ENCODE data around the gene GFM2. TPM values are rescaled to one million over a fixed set of nuclear protein-coding genes. Genes with fewer than 3 reads are reported as not detected.

Gene GFM2
- total and polyA plus RNA-seq, 2 donors (not counting 1 experiment from before 2014, with no cell fraction given) = 30.2 to 51.7 TPM

GRCh38 chr5:74673011-74673790, 93.7 kb downstream of the GFM2 start:
- TF ChIP-seq EZH2 (IDR thresholded peaks at IDR 0.05; ENCODE audit: low read length, missing control alignments) (no peak), CTCF (conservative IDR thresholded peaks at IDR 0.05 in 1 of 2, IDR thresholded peaks at IDR 0.05 in 1 of 2; ENCODE audit: low read depth in 1 of 2, low read length in 2 of 2) (peak; percentile 29 to 57)
- DNase-seq (ENCODE audit: low read depth in 2 of 2) = peak; percentile 43 to 79

GRCh38 chr5:74672215-74672877, 94.6 kb downstream of the GFM2 start:
- no peak overlapping the region for H3K27ac ChIP-seq (ENCODE audit: insufficient read depth, low read length)
- TF ChIP-seq EZH2 (IDR thresholded peaks at IDR 0.05; ENCODE audit: low read length, missing control alignments) (no peak), CTCF (conservative IDR thresholded peaks at IDR 0.05 in 1 of 2, IDR thresholded peaks at IDR 0.05 in 1 of 2; ENCODE audit: low read depth in 1 of 2, low read length in 2 of 2) (no peak)
- no peak overlapping the region for H3K9ac ChIP-seq (ENCODE audit: insufficient read depth, low read length)
- no peaks in the 10 kb centered on the region for H3K9me3 ChIP-seq (ENCODE audit: control insufficient read depth, insufficient read depth, low read depth, low read length)
- H3K36me3 ChIP-seq (ENCODE audit: control insufficient read depth, insufficient read depth, low read length) = no peaks in the 10 kb centered on the region
- peaks cover 2% of the 10 kb centered on the region for H3K27me3 ChIP-seq (ENCODE audit: control insufficient read depth, insufficient read depth, low read length)
- H3K4me2 ChIP-seq (ENCODE audit: extremely low read depth, insufficient read depth, low read length) = no peak overlapping the region
- H3K79me2 ChIP-seq (ENCODE audit: control insufficient read depth, insufficient read depth, low read length) = no peaks in the 10 kb centered on the region
- no peaks in the 10 kb centered on the region for H4K20me1 ChIP-seq (ENCODE audit: control insufficient read depth, extremely low read depth, insufficient read depth, low read length)
- no peak overlapping the region for H2AFZ ChIP-seq (ENCODE audit: low read length)
- DNase-seq (ENCODE audit: low read depth in 2 of 2) = no peak
- H3K4me3 ChIP-seq (replicated peaks in 1 of 4; ENCODE audit: control extremely low read depth in 1 of 4, insufficient read depth in 1 of 4, low read depth in 3 of 4, low read length in 4 of 4) = no peak overlapping the region
- H3K4me1 ChIP-seq (ENCODE audit: control insufficient read depth, extremely low read depth, insufficient read depth, low read length) = peaks cover 2% of the 10 kb centered on the region

More at GRCh38 chr5:74673011-74673790, 93.7 kb downstream of the GFM2 start:
- Histone ChIP-seq H3K4me3 (replicated peaks in 1 of 4; ENCODE audit: control extremely low read depth in 1 of 4, insufficient read depth in 1 of 4, low read depth in 3 of 4, low read length in 4 of 4) (peak overlapping the region in 3 of 4 experiments; percentile 8 to 39 (median 13)), H3K36me3 (ENCODE audit: control insufficient read depth, insufficient read depth, low read length) (no peaks in the 10 kb centered on the region), H2AFZ (ENCODE audit: low read length) (peak overlapping the region; percentile 82), H3K4me1 (ENCODE audit: control insufficient read depth, extremely low read depth, insufficient read depth, low read length) (peaks cover 2% of the 10 kb centered on the region), H3K9me3 (ENCODE audit: control insufficient read depth, insufficient read depth, low read depth, low read length) (no peaks in the 10 kb centered on the region), H3K79me2 (ENCODE audit: control insufficient read depth, insufficient read depth, low read length) (no peaks in the 10 kb centered on the region), H3K27ac (ENCODE audit: insufficient read depth, low read length) (no peak overlapping the region), H3K4me2 (ENCODE audit: extremely low read depth, insufficient read depth, low read length) (peak overlapping the region; percentile 56), H4K20me1 (ENCODE audit: control insufficient read depth, extremely low read depth, insufficient read depth, low read length) (no peaks in the 10 kb centered on the region), H3K9ac (ENCODE audit: insufficient read depth, low read length) (no peak overlapping the region), H3K27me3 (ENCODE audit: control insufficient read depth, insufficient read depth, low read length) (peaks cover 2% of the 10 kb centered on the region)

Other genes starting within 250 kb of the GFM2 start
- 15.4 and 21.8 TPM in 2 replicates for gene ENC1, start 126.4 kb downstream of the GFM2 start, total RNA-seq
- 3.5 and 15.6 TPM in 2 replicates for gene ENC1, start 126.4 kb downstream of the GFM2 start, polyA plus RNA-seq
- gene HEXB, start 81.9 kb downstream of the GFM2 start, total RNA-seq = 214 and 245 TPM in 2 replicates
- 203 and 254 TPM in 2 replicates for gene HEXB, start 81.9 kb downstream of the GFM2 start, polyA plus RNA-seq
- gene NSA2, start 132 bp upstream of the GFM2 start, total RNA-seq = 139 and 148 TPM in 2 replicates
- gene NSA2, start 132 bp upstream of the GFM2 start, polyA plus RNA-seq = 134 and 169 TPM in 2 replicates
- 0.51 and 1.2 TPM in 2 replicates for gene FAM169A, start 99.3 kb upstream of the GFM2 start, total RNA-seq
- 0.61 and 0.88 TPM in 2 replicates for gene FAM169A, start 99.3 kb upstream of the GFM2 start, polyA plus RNA-seq